ENCODE data around the gene GAL3ST3.

The GAL3ST3 gene

GRCh38 chr11:66051766-66052663, 3.1 kb upstream of the GAL3ST3 start, which contains the start of gene SF3B2:
TSS of gene SF3B2 (plus strand) at chr11:66052364. CDS start at chr11:66052385, 21 bp downstream.
- peak; percentile 97 for ATAC-seq
- TF ChIP-seq SNAI2 (CRISPR knock-in tag; IDR thresholded peaks at IDR 0.05) (no peak), ZFP3 (CRISPR knock-in tag; IDR thresholded peaks at IDR 0.05) (0 out of 2 replicates have a peak, but pooled peaks have one; percentile 67)

GRCh38 chr11:66051371-66051765, 2.4 kb upstream of the GAL3ST3 start:
- no peak for ATAC-seq
- TF ChIP-seq ESRRG (CRISPR knock-in tag; IDR thresholded peaks at IDR 0.05), result no peak
- TF ChIP-seq PPARA (CRISPR knock-in tag; IDR thresholded peaks at IDR 0.05; ENCODE audit: borderline replicate concordance), result no peak
- TF ChIP-seq, protein P1, sequence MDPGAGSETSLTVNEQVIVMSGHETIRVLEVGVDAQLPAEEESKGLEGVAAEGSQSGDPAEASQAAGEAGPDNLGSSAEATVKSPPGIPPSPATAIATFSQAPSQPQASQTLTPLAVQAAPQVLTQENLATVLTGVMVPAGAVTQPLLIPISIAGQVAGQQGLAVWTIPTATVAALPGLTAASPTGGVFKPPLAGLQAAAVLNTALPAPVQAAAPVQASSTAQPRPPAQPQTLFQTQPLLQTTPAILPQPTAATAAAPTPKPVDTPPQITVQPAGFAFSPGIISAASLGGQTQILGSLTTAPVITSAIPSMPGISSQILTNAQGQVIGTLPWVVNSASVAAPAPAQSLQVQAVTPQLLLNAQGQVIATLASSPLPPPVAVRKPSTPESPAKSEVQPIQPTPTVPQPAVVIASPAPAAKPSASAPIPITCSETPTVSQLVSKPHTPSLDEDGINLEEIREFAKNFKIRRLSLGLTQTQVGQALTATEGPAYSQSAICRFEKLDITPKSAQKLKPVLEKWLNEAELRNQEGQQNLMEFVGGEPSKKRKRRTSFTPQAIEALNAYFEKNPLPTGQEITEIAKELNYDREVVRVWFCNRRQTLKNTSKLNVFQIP (CRISPR knock-in tag; IDR thresholded peaks at IDR 0.05; ENCODE audit: borderline replicate concordance, low read depth), result no peak
- TF ChIP-seq CREB5 (CRISPR knock-in tag; IDR thresholded peaks at IDR 0.05; ENCODE audit: low read depth), result no peak
- TF ChIP-seq PATZ1 (CRISPR knock-in tag; IDR thresholded peaks at IDR 0.05; ENCODE audit: borderline replicate concordance), result no peak
- no peak for TF ChIP-seq RARB (CRISPR knock-in tag; IDR thresholded peaks at IDR 0.05)
- TF ChIP-seq ARNTL (CRISPR knock-in tag; IDR thresholded peaks at IDR 0.05; ENCODE audit: borderline replicate concordance, low read depth), result no peak

DNA sequence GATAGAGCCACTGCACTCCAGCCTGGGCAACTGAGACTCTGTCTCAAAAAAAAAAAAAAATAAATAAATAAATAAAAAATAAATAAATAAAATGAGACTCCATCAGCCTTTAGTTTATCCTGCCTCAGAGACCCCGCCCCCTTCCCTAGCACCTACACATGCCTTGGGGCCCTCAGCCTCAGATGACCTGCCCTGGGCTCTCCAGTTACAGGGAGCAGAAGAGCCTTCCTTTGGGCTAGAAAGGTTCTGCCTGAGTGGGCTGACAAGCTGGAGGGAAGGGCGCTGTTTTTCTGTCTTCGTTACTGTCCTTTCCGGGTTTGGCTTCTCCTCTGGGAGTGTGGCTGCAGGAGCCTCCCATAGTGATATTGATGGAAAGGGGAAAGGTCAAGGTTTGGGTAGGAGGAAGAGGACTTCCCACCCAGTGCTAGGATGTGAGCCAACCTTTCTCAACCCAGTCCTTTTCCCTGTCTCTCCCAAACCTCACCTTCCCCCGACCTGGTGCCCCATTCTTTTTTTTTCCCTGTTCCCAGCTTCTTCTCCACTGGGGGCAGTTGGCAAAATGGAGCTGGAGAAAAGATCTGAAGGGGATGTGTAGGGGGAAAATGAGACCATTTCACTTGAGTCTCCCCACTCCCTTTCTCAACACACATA, 1.7 kb upstream of the GAL3ST3 start:
- no peak for ATAC-seq
- TF ChIP-seq ZNF8 (CRISPR knock-in tag; IDR thresholded peaks at IDR 0.05) (no peak), TOX (CRISPR knock-in tag; IDR thresholded peaks at IDR 0.05; ENCODE audit: borderline replicate concordance) (no peak)
- TF ChIP-seq, protein P1 (CRISPR knock-in tag; IDR thresholded peaks at IDR 0.05; ENCODE audit: borderline replicate concordance, low read depth), result no peak

- ATAC-seq, result no peak
- TF ChIP-seq CSDC2 (CRISPR knock-in tag; IDR thresholded peaks at IDR 0.05), result no peak
- TF ChIP-seq, protein P1 (CRISPR knock-in tag; IDR thresholded peaks at IDR 0.05; ENCODE audit: borderline replicate concordance, low read depth), result no peak
- no peak for TF ChIP-seq ESRRG (CRISPR knock-in tag; IDR thresholded peaks at IDR 0.05)
- TF ChIP-seq, protein P2, sequence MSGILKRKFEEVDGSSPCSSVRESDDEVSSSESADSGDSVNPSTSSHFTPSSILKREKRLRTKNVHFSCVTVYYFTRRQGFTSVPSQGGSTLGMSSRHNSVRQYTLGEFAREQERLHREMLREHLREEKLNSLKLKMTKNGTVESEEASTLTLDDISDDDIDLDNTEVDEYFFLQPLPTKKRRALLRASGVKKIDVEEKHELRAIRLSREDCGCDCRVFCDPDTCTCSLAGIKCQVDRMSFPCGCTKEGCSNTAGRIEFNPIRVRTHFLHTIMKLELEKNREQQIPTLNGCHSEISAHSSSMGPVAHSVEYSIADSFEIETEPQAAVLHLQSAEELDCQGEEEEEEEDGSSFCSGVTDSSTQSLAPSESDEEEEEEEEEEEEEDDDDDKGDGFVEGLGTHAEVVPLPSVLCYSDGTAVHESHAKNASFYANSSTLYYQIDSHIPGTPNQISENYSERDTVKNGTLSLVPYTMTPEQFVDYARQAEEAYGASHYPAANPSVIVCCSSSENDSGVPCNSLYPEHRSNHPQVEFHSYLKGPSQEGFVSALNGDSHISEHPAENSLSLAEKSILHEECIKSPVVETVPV (CRISPR knock-in tag; IDR thresholded peaks at IDR 0.05), result no peak
- TF ChIP-seq PATZ1 (CRISPR knock-in tag; IDR thresholded peaks at IDR 0.05; ENCODE audit: borderline replicate concordance), result no peak
- no peak for TF ChIP-seq ARNTL (CRISPR knock-in tag; IDR thresholded peaks at IDR 0.05; ENCODE audit: borderline replicate concordance, low read depth)
- TF ChIP-seq ZNF70 (CRISPR knock-in tag; IDR thresholded peaks at IDR 0.05), result no peak
- TF ChIP-seq PPARA (CRISPR knock-in tag; IDR thresholded peaks at IDR 0.05; ENCODE audit: borderline replicate concordance), result no peak
- TF ChIP-seq ZFP30 (CRISPR knock-in tag; IDR thresholded peaks at IDR 0.05), result no peak
- TF ChIP-seq SNAI2 (CRISPR knock-in tag; IDR thresholded peaks at IDR 0.05), result no peak
- TF ChIP-seq ZNF565 (CRISPR knock-in tag; conservative IDR thresholded peaks at IDR 0.05; ENCODE audit: low read depth), result no peak
These were observed 1.2 kb downstream of the GAL3ST3 start for GRCh38 chr11:66047541-66048365.

Measured in SK-N-SH treated with all-trans-retinoic acid at 6 μM for 48 hours (cell line).